Activated CD4-positive, alpha-beta T cell treated with anti-CD3 and anti-CD28 coated beads, Interleukin-10, Interleukin-2, amounts not matched to agents 100 ng/mL and 50 ng/mL, durations not matched to agents 16 hours and 8 hours (primary cell): ENCODE results near the gene TRIO.

ENCODE experiments used
- DNase-seq: peaks from one replicate; pipeline ENCODE4 v3.0.0-alpha.2; 2020

TRIO gene

GRCh38 chr5:14308384-14309154 is 165.4 kb downstream of the TRIO start:
- no peak for DNase-seq

GRCh38 chr5:14309199-14309598 is 166.1 kb downstream of the TRIO start:
- no peak for DNase-seq

- DNase-seq, result no peak
Measured at GRCh38 chr5:14309878-14310531, 166.9 kb downstream of the TRIO start.

- no peak for DNase-seq
Measured at GRCh38 chr5:14310901-14311300, 167.8 kb downstream of the TRIO start.

GRCh38 chr5:14313986-14314690 is 171.0 kb downstream of the TRIO start:
- no peak for DNase-seq

- DNase-seq, result no peak
Measured at GRCh38 chr5:14316471-14316870, 173.3 kb downstream of the TRIO start.

- no peak for DNase-seq
Measured at GRCh38 chr5:14319102-14319501, 176.0 kb downstream of the TRIO start.

- no peak for DNase-seq
Measured at GRCh38 chr5:14321936-14322335, 178.8 kb downstream of the TRIO start.

GRCh38 chr5:14322437-14323187 is 179.5 kb downstream of the TRIO start:
- DNase-seq, result no peak

- no peak for DNase-seq
Measured at GRCh38 chr5:14323466-14323865, 180.3 kb downstream of the TRIO start.

- no peak for DNase-seq
Measured at GRCh38 chr5:14325369-14325768, 182.2 kb downstream of the TRIO start.

- DNase-seq, result peak; percentile 6
Measured at GRCh38 chr5:14326035-14326903, 183.1 kb downstream of the TRIO start.

GRCh38 chr5:14327624-14328023 is 184.5 kb downstream of the TRIO start:
- DNase-seq, result no peak

- no peak for DNase-seq
Measured at GRCh38 chr5:14328144-14328543, 185.0 kb downstream of the TRIO start.

- no peak for DNase-seq
Measured at GRCh38 chr5:14330291-14330690, 187.1 kb downstream of the TRIO start.

GRCh38 chr5:14330729-14331385 is 187.7 kb downstream of the TRIO start:
- no peak for DNase-seq

GRCh38 chr5:14331386-14331781 is 188.2 kb downstream of the TRIO start:
- DNase-seq, result peak; percentile 30

- no peak for DNase-seq
Measured at GRCh38 chr5:14332038-14332631, 189.0 kb downstream of the TRIO start.

- DNase-seq, result no peak
Measured at GRCh38 chr5:14332746-14333145, 189.6 kb downstream of the TRIO start.

GRCh38 chr5:14337593-14337992 is 194.5 kb downstream of the TRIO start:
- DNase-seq, result no peak

GRCh38 chr5:14339468-14339867 is 196.3 kb downstream of the TRIO start:
- DNase-seq, result no peak
